H9 (cell line): ENCODE results near the gene LPIN2. TPM values are rescaled to one million over a fixed set of nuclear protein-coding genes. Genes with fewer than 3 reads are reported as not detected.

Experiments used
- DNase-seq: peaks from one replicate; pipeline ENCODE4 v3.0.0-alpha.2; 2017
- H2AFZ ChIP-seq: one replicate; pipeline ENCODE4 v1.6.1; 2013; ENCODE audit warnings: mild to moderate bottlenecking, low read length, control low read depth, moderate library complexity
- H2AK5ac ChIP-seq: 2 replicates; pipeline ENCODE4 v1.6.1; 2013; ENCODE audit warnings: low read length, control low read depth, mixed read lengths; ENCODE audit not compliant: insufficient read length
- H2BK120ac ChIP-seq: one replicate; pipeline ENCODE4 v1.6.1; 2013; ENCODE audit warnings: low read depth, mild to moderate bottlenecking, low read length, control low read depth, inconsistent platforms; ENCODE audit not compliant: poor library complexity, severe bottlenecking
- H2BK12ac ChIP-seq: 2 replicates; pipeline ENCODE4 v1.6.1; 2013; ENCODE audit warnings: low read length, control low read depth, mixed read lengths, low read depth; ENCODE audit not compliant: insufficient read length
- H2BK15ac ChIP-seq: 2 replicates; pipeline ENCODE4 v1.6.1; 2013; ENCODE audit warnings: low read depth, low read length, control low read depth
- H2BK20ac ChIP-seq: one replicate; pipeline ENCODE4 v1.6.1; 2013; ENCODE audit warnings: low read depth, mild to moderate bottlenecking, low read length, control low read depth, inconsistent platforms; ENCODE audit not compliant: poor library complexity, severe bottlenecking
- H2BK5ac ChIP-seq: 2 replicates; pipeline ENCODE4 v1.6.1; 2013; ENCODE audit warnings: low read length, control low read depth, mixed read lengths; ENCODE audit not compliant: insufficient read length
- H3K14ac ChIP-seq: 2 replicates; pipeline ENCODE4 v1.6.1; 2013; ENCODE audit warnings: low read length, control low read depth; ENCODE audit not compliant: insufficient read depth
- H3K18ac ChIP-seq: 2 replicates; pipeline ENCODE4 v1.6.1; 2013; ENCODE audit warnings: low read depth, mild to moderate bottlenecking, mixed read lengths, low read length, control low read depth; ENCODE audit not compliant: insufficient read length
- H3K23ac ChIP-seq: 2 replicates; pipeline ENCODE4 v1.6.1; 2013; ENCODE audit warnings: low read length, control low read depth, mixed read lengths, low read depth; ENCODE audit not compliant: insufficient read length
- H3K23me2 ChIP-seq: 2 replicates; pipeline ENCODE4 v1.6.1; 2013; ENCODE audit warnings: low read depth, mild to moderate bottlenecking, mixed read lengths, low read length, control low read depth; ENCODE audit not compliant: insufficient read length, poor library complexity, severe bottlenecking
- H3K27ac ChIP-seq: 2 replicates; pipeline ENCODE4 v1.5.1; 2013; ENCODE audit warnings: low read length, control low read depth, mixed read lengths, low read depth; ENCODE audit not compliant: insufficient read length
- H3K27me3 ChIP-seq: 2 replicates; pipeline ENCODE4 v1.6.1; 2013; ENCODE audit warnings: low read length, control low read depth, inconsistent platforms; ENCODE audit not compliant: insufficient read depth
- H3K4ac ChIP-seq: 2 replicates; pipeline ENCODE4 v1.6.1; 2013; ENCODE audit warnings: low read depth, mild to moderate bottlenecking, control low read depth, inconsistent platforms, low read length, moderate library complexity
- H3K4me1 ChIP-seq: 2 replicates; pipeline ENCODE4 v1.6.1; 2013; ENCODE audit warnings: low read length, control low read depth, inconsistent platforms; ENCODE audit not compliant: insufficient read depth
- H3K4me2 ChIP-seq: 2 replicates; pipeline ENCODE4 v1.6.1; 2013; ENCODE audit warnings: low read length, control low read depth, mixed read lengths; ENCODE audit not compliant: insufficient read length, insufficient read depth
- H3K56ac ChIP-seq: 2 replicates; pipeline ENCODE4 v1.6.1; 2013; ENCODE audit warnings: low read depth, mild to moderate bottlenecking, mixed read lengths, low read length, control low read depth; ENCODE audit not compliant: insufficient read length
- H3K79me1 ChIP-seq: 2 replicates; pipeline ENCODE4 v1.6.1; 2013; ENCODE audit warnings: low read depth, mild to moderate bottlenecking, moderate library complexity, low read length, control low read depth, inconsistent platforms; ENCODE audit not compliant: insufficient read depth, poor library complexity, severe bottlenecking
- H3K79me2 ChIP-seq: 2 replicates; pipeline ENCODE4 v1.6.1; 2013; ENCODE audit warnings: low read length, control low read depth, inconsistent platforms; ENCODE audit not compliant: insufficient read depth
- H3K9ac ChIP-seq: 2 replicates; pipeline ENCODE4 v1.6.1; 2013; ENCODE audit warnings: low read length, control low read depth, mixed read lengths; ENCODE audit not compliant: insufficient read length; ENCODE audit errors: extremely low read depth
- H3K9me3 ChIP-seq: one replicate; pipeline ENCODE4 v1.6.1; 2013; ENCODE audit warnings: low read depth, low read length, inconsistent platforms; ENCODE audit not compliant: control insufficient read depth
- H3T11ph ChIP-seq: one replicate; pipeline ENCODE4 v1.6.1; 2013; ENCODE audit warnings: mild to moderate bottlenecking, low read length, control low read depth, inconsistent platforms
- H4K20me1 ChIP-seq: one replicate; pipeline ENCODE4 v1.6.1; 2013; ENCODE audit not compliant: control insufficient read depth, insufficient read length, insufficient read depth
- H4K5ac ChIP-seq: 2 replicates; pipeline ENCODE4 v1.6.1; 2013; ENCODE audit warnings: low read depth, mild to moderate bottlenecking, mixed read lengths, low read length, control low read depth; ENCODE audit not compliant: insufficient read length
- H4K8ac ChIP-seq: replicated peaks from 2 replicates; pipeline ENCODE4 v1.6.1; 2013; ENCODE audit warnings: low read length, control low read depth, mixed read lengths, low read depth; ENCODE audit not compliant: insufficient read length
- H4K91ac ChIP-seq: 2 replicates; pipeline ENCODE4 v1.6.1; 2013; ENCODE audit warnings: low read depth, mild to moderate bottlenecking, moderate library complexity, mixed read lengths, low read length, control low read depth; ENCODE audit not compliant: insufficient read length
- H3K27ac Mint-ChIP-seq, 3 experiments: 2 replicates in 2 of 3; 3 replicates in 1 of 3; pipeline ENCODE4 v1.8.0; 2020 to 2021; ENCODE audit warnings: mixed read lengths in 3 of 3, mild to moderate bottlenecking in 1 of 3, moderate library complexity in 1 of 3
- H3K27me3 Mint-ChIP-seq: 2 replicates; pipeline ENCODE4 v1.8.0; 2021; ENCODE audit warnings: low read depth, mild to moderate bottlenecking, moderate library complexity, mixed read lengths
- H3K36me3 Mint-ChIP-seq, 3 experiments: 2 replicates in 2 of 3; 3 replicates in 1 of 3; pipeline ENCODE4 v1.8.0; 2020 to 2021; ENCODE audit warnings: low read depth in 3 of 3, mixed read lengths in 3 of 3; ENCODE audit not compliant: insufficient read depth in 1 of 3
- H3K4me1 Mint-ChIP-seq, 2 experiments: 2 replicates each; pipeline ENCODE4 v1.8.0; 2020; ENCODE audit warnings: mixed read lengths in 2 of 2
- H3K4me3 Mint-ChIP-seq, 2 experiments: 2 replicates in 1 of 2; 3 replicates in 1 of 2; pipeline ENCODE4 v1.8.0; 2020 to 2021; ENCODE audit warnings: mild to moderate bottlenecking in 2 of 2, mixed read lengths in 2 of 2, moderate library complexity in 1 of 2
- H3K9me3 Mint-ChIP-seq, 2 experiments: 2 replicates in 1 of 2; 3 replicates in 1 of 2; pipeline ENCODE4 v1.8.0; 2020; ENCODE audit warnings: mild to moderate bottlenecking in 2 of 2, mixed read lengths in 2 of 2, moderate library complexity in 1 of 2
- WGBS: extraction: QIAGEN DNeasy Blood & Tissue Kit; methylation state at CpG from one replicate; pipeline ENCODE4 v1.1.7; 2013; ENCODE audit warnings: missing lambda C conversion rate, low lambda C conversion rate, mixed read lengths; ENCODE audit not compliant: insufficient read length; ENCODE audit errors: extremely low coverage; 5-methylcytosine and 5-hydroxymethylcytosine counted together
- total RNA-seq: library from RNA; stranded (reverse); gene quantifications from 2 replicates; pipeline ENCODE4 v1.2.1, GENCODE V29; 2021
- TF ChIP-seq, protein P1 (sequence below): fragments of 200-600 bp; sonication (generic); conservative IDR thresholded peaks from 3 replicates; pipeline ENCODE4 v1.8.0; 2021; ENCODE audit warnings: antibody characterized with exemption, mild to moderate bottlenecking

Gene LPIN2
- total RNA-seq, 1 experiment from 2014 or later: 9.2 TPM

DNA sequence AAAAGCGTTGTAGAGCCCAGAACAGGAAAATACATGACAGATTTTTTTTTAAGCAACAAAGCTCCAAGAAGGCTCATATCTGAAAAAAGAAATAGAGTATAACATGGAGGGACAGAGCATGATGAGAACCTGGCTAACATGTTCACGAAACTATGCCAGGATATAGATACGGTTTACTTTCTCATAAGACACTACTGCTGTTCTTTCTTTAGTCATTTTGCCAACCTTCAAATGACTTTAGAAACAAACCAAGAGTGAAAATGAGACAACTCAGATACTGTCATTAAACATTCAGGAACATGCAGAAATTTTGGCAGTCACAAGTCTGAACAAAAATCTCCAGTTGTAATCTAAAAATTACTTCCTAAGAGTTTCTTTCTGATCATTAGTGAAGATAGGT lies 14.3 kb downstream of the LPIN2 start:
- peaks cover 23 to 36% of the 10 kb centered on the region in 2 experiments for H3K4me1 Mint-ChIP-seq
- H3K4ac ChIP-seq: no peak overlapping the region; the same call in 1 of the 2 replicates
- 0 out of 2 replicates have a peak, but pooled peaks cover 7% of the 10 kb centered on the region for H3K79me2 ChIP-seq
- peak overlapping the region in 1 of 2 experiments; percentile 1; a peak in 1 of 5 replicates for H3K4me3 Mint-ChIP-seq
- no peak overlapping the region for H3K4me2 ChIP-seq
- H3K23me2 ChIP-seq: no peaks in the 10 kb centered on the region
- H2BK5ac ChIP-seq: no peak overlapping the region
- H3K14ac ChIP-seq: no peak overlapping the region
- peaks cover 26 to 34% (median 26%) of the 10 kb centered on the region in 3 experiments for H3K36me3 Mint-ChIP-seq
- no peak overlapping the region for H4K91ac ChIP-seq
- H3K27me3 ChIP-seq: no peaks in the 10 kb centered on the region
- no peak overlapping the region for H3T11ph ChIP-seq
- H2AFZ ChIP-seq: no peak overlapping the region
- peak overlapping the region; percentile 49 to 95 (median 68); a peak in 5 of 7 replicates for H3K27ac Mint-ChIP-seq
- WGBS: no CpG with 5 or more reads among the region's 3 CpGs
- no peak overlapping the region for H2BK120ac ChIP-seq
- H2BK20ac ChIP-seq: no peak overlapping the region
- H3K4me1 ChIP-seq: peaks cover 6% of the 10 kb centered on the region; the same call in 1 of the 2 replicates
- H3K23ac ChIP-seq: no peak overlapping the region
- H3K27ac ChIP-seq: no peak overlapping the region
- H3K18ac ChIP-seq: no peak overlapping the region
- no peak overlapping the region for H2AK5ac ChIP-seq
- H4K5ac ChIP-seq: no peak overlapping the region
- no peak overlapping the region for H3K56ac ChIP-seq
- H3K79me1 ChIP-seq: no peaks in the 10 kb centered on the region
- H4K8ac ChIP-seq: no peak overlapping the region
- no peaks in the 10 kb centered on the region for H4K20me1 ChIP-seq
- TF ChIP-seq, protein P1, sequence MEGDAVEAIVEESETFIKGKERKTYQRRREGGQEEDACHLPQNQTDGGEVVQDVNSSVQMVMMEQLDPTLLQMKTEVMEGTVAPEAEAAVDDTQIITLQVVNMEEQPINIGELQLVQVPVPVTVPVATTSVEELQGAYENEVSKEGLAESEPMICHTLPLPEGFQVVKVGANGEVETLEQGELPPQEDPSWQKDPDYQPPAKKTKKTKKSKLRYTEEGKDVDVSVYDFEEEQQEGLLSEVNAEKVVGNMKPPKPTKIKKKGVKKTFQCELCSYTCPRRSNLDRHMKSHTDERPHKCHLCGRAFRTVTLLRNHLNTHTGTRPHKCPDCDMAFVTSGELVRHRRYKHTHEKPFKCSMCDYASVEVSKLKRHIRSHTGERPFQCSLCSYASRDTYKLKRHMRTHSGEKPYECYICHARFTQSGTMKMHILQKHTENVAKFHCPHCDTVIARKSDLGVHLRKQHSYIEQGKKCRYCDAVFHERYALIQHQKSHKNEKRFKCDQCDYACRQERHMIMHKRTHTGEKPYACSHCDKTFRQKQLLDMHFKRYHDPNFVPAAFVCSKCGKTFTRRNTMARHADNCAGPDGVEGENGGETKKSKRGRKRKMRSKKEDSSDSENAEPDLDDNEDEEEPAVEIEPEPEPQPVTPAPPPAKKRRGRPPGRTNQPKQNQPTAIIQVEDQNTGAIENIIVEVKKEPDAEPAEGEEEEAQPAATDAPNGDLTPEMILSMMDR: no peak
- H3K27me3 Mint-ChIP-seq: no peaks in the 10 kb centered on the region
- H3K9ac ChIP-seq: no peak overlapping the region
- no peak overlapping the region for H2BK12ac ChIP-seq
- no peak for DNase-seq
- H2BK15ac ChIP-seq: no peak overlapping the region
- peaks cover 7 to 9% of the 10 kb centered on the region in 2 experiments; a peak in 3 of 5 replicates for H3K9me3 Mint-ChIP-seq
- no peaks in the 10 kb centered on the region for H3K9me3 ChIP-seq
